ENCODE data around the gene P2RX3.

GRCh38 chr11:57410287-57410686, 72.1 kb downstream of the P2RX3 start:
- TF ChIP-seq CTCF (IDR thresholded peaks at IDR 0.05; ENCODE audit: low read length) (no peak), EZH2 (IDR thresholded peaks at IDR 0.05; ENCODE audit: borderline replicate concordance, low read length) (no peak)
